NCI-H1048 (cell line): ENCODE measurements around the gene AKAP6.

Experiments
- DNase-seq: peaks from one replicate; lab custom pipeline; 2025; lab: John Stamatoyannopoulos, UW

AKAP6 gene, protein sequence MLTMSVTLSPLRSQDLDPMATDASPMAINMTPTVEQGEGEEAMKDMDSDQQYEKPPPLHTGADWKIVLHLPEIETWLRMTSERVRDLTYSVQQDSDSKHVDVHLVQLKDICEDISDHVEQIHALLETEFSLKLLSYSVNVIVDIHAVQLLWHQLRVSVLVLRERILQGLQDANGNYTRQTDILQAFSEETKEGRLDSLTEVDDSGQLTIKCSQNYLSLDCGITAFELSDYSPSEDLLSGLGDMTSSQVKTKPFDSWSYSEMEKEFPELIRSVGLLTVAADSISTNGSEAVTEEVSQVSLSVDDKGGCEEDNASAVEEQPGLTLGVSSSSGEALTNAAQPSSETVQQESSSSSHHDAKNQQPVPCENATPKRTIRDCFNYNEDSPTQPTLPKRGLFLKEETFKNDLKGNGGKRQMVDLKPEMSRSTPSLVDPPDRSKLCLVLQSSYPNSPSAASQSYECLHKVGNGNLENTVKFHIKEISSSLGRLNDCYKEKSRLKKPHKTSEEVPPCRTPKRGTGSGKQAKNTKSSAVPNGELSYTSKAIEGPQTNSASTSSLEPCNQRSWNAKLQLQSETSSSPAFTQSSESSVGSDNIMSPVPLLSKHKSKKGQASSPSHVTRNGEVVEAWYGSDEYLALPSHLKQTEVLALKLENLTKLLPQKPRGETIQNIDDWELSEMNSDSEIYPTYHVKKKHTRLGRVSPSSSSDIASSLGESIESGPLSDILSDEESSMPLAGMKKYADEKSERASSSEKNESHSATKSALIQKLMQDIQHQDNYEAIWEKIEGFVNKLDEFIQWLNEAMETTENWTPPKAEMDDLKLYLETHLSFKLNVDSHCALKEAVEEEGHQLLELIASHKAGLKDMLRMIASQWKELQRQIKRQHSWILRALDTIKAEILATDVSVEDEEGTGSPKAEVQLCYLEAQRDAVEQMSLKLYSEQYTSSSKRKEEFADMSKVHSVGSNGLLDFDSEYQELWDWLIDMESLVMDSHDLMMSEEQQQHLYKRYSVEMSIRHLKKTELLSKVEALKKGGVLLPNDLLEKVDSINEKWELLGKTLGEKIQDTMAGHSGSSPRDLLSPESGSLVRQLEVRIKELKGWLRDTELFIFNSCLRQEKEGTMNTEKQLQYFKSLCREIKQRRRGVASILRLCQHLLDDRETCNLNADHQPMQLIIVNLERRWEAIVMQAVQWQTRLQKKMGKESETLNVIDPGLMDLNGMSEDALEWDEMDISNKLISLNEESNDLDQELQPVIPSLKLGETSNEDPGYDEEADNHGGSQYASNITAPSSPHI (N-terminal part only)

GRCh38 chr14:32329146-32329545, at the start of gene AKAP6:
Gene AKAP6, plus strand, starts transcription at chr14:32329298. Its CDS starts 104,196 bp downstream, at chr14:32433494.
- DNase-seq = no peak

DNA sequence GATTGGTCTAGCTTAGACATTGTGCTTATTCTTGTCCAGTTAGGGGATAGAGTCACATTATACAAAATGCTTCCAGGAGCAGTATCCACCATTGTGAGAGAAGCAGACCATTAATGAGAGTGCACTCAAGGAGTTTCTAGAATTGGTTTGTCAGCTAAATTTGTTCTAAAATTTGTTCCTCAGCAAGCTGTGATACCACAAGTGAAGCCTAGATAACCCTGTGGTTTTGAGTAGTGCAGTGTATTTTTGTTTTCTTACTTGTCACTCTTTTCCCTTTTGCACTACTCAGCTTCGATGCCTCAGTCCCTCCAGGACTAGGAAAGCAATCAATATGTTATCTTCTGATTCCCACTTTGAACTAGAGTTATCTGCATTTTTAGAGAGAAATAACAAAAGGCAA, 42.5 kb upstream of the AKAP6 start:
- no peak for DNase-seq

- DNase-seq = no peak
Observed at GRCh38 chr14:32296366-32296765, 32.7 kb upstream of the AKAP6 start.

DNA sequence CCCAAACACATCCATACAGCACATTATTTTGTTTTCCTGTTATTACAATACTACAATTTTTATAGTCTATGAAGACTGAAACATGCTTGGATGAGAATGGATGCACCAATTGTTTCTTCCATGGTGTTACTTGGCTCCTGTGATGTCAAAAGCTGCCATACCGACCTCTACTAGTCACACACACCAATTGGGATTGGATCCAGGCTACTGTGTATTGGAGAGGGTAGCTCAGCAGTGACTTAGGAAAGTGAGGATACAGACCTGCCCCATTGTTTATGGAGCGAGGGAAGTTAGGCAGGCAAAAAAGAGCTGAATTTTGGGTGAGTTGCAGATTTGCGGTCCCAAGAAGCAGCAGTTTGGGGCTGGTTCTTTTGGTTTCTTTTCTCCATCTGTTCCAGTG, 30.8 kb upstream of the AKAP6 start:
- DNase-seq = no peak

GRCh38 chr14:32300136-32300535, 29.0 kb upstream of the AKAP6 start:
- no peak for DNase-seq

DNA sequence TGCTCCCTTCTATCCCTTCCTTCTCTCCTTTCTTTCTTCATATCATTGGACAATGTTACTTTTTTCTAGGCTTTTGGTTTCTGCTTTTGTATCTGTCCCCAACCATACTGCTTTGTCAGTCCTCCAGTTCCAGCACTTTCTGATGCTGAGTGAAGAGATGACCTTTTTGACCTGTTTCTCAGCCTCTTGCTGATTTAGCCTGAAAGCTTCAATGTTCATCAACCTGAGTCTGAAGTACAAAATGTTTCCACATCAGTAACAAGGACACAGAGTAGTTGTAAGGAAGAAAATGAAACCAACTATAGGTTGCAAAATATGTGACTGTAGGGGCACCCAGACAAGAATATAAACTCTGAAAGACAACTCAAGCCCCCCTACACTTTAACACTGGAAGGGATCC, 25.2 kb upstream of the AKAP6 start:
- no peak for DNase-seq

GRCh38 chr14:32304296-32304695, 24.8 kb upstream of the AKAP6 start:
- no peak for DNase-seq

DNA sequence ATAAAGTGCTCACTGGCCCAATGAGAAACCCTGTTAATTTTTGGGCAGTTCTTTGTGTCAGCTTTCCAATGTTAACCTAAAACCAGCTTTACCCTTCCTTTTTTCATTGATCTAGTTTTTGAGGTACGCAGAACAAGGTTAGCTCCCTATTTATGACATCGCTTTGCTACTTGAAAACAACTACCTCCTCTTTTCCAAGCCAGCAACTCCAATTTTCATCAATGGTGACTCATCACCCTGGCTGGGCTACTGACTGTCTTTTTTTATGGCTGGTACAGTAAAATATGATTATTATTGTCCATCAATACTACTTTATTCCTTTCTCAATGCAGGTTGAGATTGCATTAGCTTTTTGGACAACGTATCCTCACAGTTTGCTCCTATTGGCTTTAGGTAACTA, 22.5 kb upstream of the AKAP6 start:
- DNase-seq = no peak

GRCh38 chr14:32307881-32308582, 21.1 kb upstream of the AKAP6 start:
- DNase-seq = no peak

- no peak for DNase-seq
Observed at GRCh38 chr14:32310876-32311275, 18.2 kb upstream of the AKAP6 start.

- DNase-seq = no peak
Observed at GRCh38 chr14:32311294-32312009, 17.6 kb upstream of the AKAP6 start.

DNA sequence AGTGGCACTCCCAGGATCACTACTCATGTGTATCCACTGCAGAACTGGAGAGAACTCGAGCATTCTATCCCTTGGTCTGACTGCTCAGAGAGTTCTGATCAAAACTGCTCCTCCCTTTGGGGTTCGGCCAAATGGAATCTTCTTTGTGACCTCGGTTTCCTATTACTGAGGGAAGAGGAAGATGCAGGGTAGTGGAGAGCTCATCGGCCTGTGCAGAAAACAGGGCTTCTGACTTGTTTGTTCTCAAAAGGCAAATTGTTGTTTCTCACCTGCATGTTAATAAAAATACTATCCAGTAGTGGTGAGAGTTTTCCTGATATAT, 17.1 kb upstream of the AKAP6 start:
- no peak for DNase-seq

DNA sequence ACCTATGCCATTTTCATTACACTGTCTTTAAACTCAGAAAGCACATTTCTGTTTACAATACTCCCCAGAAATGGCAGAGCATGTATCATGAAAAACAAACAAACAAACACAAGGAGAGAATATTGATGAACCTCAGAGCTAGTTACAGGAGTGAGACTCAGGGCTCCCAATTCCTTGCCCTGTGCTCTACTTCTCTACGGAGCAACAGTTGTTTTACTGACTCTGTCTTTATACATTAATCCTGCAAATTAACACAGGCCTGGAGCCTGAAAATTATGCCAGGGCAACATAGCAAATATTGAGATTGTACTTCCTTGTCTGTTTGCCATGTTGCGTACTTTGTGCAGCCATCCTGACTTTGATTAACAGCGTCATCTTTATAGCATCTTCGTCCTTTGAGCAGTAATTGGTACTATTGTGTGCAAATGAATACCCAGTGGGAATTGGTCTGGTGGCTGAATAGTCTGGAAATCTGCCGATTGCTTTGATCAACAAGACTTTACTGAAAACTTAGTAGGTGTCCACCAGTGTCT, 15.2 kb upstream of the AKAP6 start:
- DNase-seq = no peak

GRCh38 chr14:32318087-32318795, 10.9 kb upstream of the AKAP6 start:
- DNase-seq = no peak

DNA sequence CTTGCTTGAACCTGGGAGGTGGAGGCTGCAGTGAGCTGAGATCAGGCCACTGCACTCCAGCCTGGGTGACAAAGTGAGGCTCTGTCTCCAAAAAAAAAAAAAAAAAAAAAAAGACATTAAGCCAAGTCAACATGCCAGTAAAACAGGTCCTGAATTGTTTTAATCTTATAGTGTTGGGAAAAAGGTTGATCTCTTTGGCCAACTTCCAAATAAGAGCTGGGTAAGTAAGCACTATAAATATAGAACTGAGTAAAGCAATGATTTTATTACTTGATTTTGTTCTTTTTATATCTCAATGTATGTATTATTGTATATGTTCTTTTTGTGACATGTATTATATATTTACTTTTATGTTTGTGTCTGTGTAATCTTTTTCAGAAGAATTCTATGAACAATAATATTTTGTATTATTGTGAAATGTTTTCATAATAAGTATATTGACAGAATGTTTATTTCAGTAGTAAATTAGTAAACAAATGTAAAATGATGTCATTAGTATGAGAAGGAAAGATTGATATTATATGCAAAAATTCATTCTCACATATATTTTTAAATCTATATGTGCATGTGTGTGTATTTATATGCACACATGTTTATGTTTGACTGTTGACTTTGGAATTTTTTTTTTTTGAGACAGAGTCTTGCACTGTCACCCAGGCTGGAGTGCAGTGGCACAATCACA, 9.6 kb upstream of the AKAP6 start:
- peak; percentile 33 for DNase-seq

GRCh38 chr14:32324601-32325000, 4.5 kb upstream of the AKAP6 start:
- no peak for DNase-seq

GRCh38 chr14:32327255-32327961, 1.7 kb upstream of the AKAP6 start:
- DNase-seq = no peak

- no peak for DNase-seq
Observed at GRCh38 chr14:32329690-32330285, 690 bp downstream of the AKAP6 start.
